Karpas-422 (cell line): ENCODE measurements around the gene MNX1. TPM values are rescaled to one million over a fixed set of nuclear protein-coding genes. Genes with fewer than 3 reads are reported as not detected.

Source experiments
- DNase-seq: peaks from one replicate; pipeline ENCODE4 v3.0.0-alpha.2; 2015
- H2AFZ ChIP-seq: fragments of 200-600 bp; sonication (generic); 2 replicates; pipeline ENCODE4 v1.6.1; 2014; ENCODE audit warnings: antibody characterized with exemption, low read length, mixed read lengths
- H3K27ac ChIP-seq: fragments of 200-600 bp; sonication (generic); 2 replicates; pipeline ENCODE4 v1.5.1; 2014; ENCODE audit warnings: mild to moderate bottlenecking, low read length, moderate library complexity
- H3K27me3 ChIP-seq: fragments of 200-600 bp; sonication (generic); 2 replicates; pipeline ENCODE4 v1.6.1; 2014; ENCODE audit warnings: low read length, mixed read lengths
- H3K36me3 ChIP-seq: fragments of 200-600 bp; sonication (generic); 2 replicates; pipeline ENCODE4 v1.6.1; 2014; ENCODE audit warnings: low read length, mixed read lengths; ENCODE audit not compliant: insufficient read depth
- H3K4me1 ChIP-seq: fragments of 200-600 bp; sonication (generic); 2 replicates; pipeline ENCODE4 v1.6.1; 2014; ENCODE audit warnings: mild to moderate bottlenecking, low read length, mixed read lengths
- H3K4me2 ChIP-seq: fragments of 200-600 bp; sonication (generic); 2 replicates; pipeline ENCODE4 v1.6.1; 2014; ENCODE audit warnings: low read length, low read depth, mild to moderate bottlenecking; ENCODE audit not compliant: poor library complexity, severe bottlenecking
- H3K4me3 ChIP-seq: fragments of 200-600 bp; sonication (generic); 2 replicates; pipeline ENCODE4 v1.5.1; 2014; ENCODE audit warnings: mild to moderate bottlenecking, antibody characterized with exemption, low read length, mixed read lengths
- H3K79me2 ChIP-seq: fragments of 200-600 bp; sonication (generic); 2 replicates; pipeline ENCODE4 v1.6.1; 2014; ENCODE audit warnings: mild to moderate bottlenecking, low read length, mixed read lengths
- H3K9ac ChIP-seq: fragments of 200-600 bp; sonication (generic); 2 replicates; pipeline ENCODE4 v1.6.0; 2014; ENCODE audit warnings: low read length
- H3K9me2 ChIP-seq: fragments of 200-600 bp; sonication (generic), shearing (Covaris generic); replicated peaks from 2 replicates; pipeline ENCODE4 v1.6.0; 2014; ENCODE audit warnings: mild to moderate bottlenecking, low read length, moderate library complexity; ENCODE audit not compliant: insufficient read depth
- H3K9me3 ChIP-seq: fragments of 300-700, 200-600 bp; sonication (generic); 2 replicates; pipeline ENCODE4 v1.6.1; 2014; ENCODE audit warnings: low read length, mixed read lengths
- H4K20me1 ChIP-seq: fragments of 200-600 bp; sonication (generic); 2 replicates; pipeline ENCODE4 v1.6.1; 2014; ENCODE audit warnings: mild to moderate bottlenecking, antibody characterized with exemption, low read length, low read depth; ENCODE audit not compliant: insufficient read depth
- total RNA-seq: library from RNA; depleted of rRNA; stranded (reverse); fragments of >200 nt; shearing (Covaris generic); gene quantifications from 2 replicates; pipeline ENCODE4 v1.2.3, GENCODE V29; 2014; ENCODE audit warnings: low replicate concordance

MNX1 gene
- total RNA-seq, 1 experiment from 2014 or later = 0.22 TPM

DNA sequence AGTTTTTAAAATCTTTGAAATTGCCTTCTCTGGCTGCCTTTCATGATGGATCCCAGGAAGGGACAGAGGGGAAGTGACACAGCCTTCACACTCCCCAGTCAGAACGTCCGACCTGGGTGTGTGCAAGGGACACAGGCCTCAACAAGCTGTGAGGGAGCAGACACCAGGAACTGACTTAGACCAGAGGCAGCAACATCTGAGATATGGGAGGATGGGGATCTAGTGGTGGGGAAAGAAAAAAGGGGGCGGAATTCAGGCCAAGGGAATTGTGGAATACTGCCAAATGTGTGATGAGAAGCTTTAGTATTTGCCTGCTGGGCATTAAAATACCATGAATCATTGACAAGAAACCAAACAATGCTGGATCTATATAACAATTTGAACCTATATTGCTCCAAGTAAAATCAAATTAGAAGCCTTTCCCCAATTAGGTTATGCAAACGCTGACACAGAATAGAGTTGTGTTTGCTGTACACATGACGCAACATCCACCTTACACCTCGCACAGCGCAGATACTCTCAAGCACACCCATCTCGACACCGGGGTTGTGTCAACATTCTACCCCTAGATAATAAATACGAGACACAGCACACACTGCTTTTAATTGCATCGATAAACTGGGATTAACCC is 17.2 kb upstream of the MNX1 start:
- H3K79me2 ChIP-seq = no peaks in the 10 kb centered on the region
- H3K9me3 ChIP-seq = no peaks in the 10 kb centered on the region
- no peaks in the 10 kb centered on the region for H3K27me3 ChIP-seq
- no peak overlapping the region for H3K4me3 ChIP-seq
- no peaks in the 10 kb centered on the region for H3K4me1 ChIP-seq
- H3K9ac ChIP-seq = no peak overlapping the region
- H2AFZ ChIP-seq = no peak overlapping the region
- no peak overlapping the region for H3K4me2 ChIP-seq
- H3K36me3 ChIP-seq = no peaks in the 10 kb centered on the region
- no peaks in the 10 kb centered on the region for H4K20me1 ChIP-seq
- H3K27ac ChIP-seq = no peak overlapping the region
- DNase-seq = no peak
- H3K9me2 ChIP-seq = no peaks in the 10 kb centered on the region

DNA sequence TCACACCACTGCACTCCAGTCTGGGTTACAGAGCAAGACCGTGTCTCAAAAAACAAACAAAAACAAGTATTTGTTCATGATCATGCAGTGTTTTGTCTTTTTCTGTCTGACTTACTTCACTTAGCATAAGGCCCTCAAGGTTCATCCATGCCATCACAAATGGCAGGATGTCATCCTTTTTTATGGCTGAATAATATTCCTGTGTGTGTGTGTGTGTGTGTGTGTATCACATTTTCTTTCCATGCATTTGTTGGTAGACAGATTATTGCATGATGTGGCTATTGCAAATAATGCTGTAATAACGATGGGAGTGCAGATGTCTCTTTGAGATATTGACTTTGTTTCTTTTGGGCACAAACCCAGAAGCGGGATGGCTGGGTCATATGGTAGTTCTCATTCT is 14.3 kb upstream of the MNX1 start:
- no peak overlapping the region for H3K9ac ChIP-seq
- no peaks in the 10 kb centered on the region for H3K27me3 ChIP-seq
- no peaks in the 10 kb centered on the region for H3K9me2 ChIP-seq
- no peak overlapping the region for H3K4me3 ChIP-seq
- H3K27ac ChIP-seq = no peak overlapping the region
- H3K9me3 ChIP-seq = no peaks in the 10 kb centered on the region
- no peaks in the 10 kb centered on the region for H4K20me1 ChIP-seq
- H3K4me1 ChIP-seq = no peaks in the 10 kb centered on the region
- H3K79me2 ChIP-seq = no peaks in the 10 kb centered on the region
- H3K4me2 ChIP-seq = no peak overlapping the region
- H3K36me3 ChIP-seq = no peaks in the 10 kb centered on the region
- DNase-seq = no peak
- no peak overlapping the region for H2AFZ ChIP-seq

DNA sequence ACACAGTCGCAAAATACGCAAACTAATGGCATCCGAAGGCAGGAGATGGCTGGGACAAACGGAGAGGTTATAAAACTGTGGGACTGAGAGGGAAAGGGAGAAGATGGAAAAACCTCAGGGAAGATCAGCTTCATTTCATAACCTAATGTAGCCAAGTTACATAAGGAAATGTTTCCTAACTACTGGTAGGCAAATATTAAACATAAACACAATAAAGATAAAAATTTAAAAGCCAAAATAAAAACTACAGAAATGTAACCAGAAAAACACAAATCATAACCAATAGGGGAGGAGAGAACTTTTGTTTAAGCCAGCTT is 13.1 kb upstream of the MNX1 start:
- Histone ChIP-seq H3K36me3 (no peaks in the 10 kb centered on the region), H3K27me3 (no peaks in the 10 kb centered on the region)

DNA sequence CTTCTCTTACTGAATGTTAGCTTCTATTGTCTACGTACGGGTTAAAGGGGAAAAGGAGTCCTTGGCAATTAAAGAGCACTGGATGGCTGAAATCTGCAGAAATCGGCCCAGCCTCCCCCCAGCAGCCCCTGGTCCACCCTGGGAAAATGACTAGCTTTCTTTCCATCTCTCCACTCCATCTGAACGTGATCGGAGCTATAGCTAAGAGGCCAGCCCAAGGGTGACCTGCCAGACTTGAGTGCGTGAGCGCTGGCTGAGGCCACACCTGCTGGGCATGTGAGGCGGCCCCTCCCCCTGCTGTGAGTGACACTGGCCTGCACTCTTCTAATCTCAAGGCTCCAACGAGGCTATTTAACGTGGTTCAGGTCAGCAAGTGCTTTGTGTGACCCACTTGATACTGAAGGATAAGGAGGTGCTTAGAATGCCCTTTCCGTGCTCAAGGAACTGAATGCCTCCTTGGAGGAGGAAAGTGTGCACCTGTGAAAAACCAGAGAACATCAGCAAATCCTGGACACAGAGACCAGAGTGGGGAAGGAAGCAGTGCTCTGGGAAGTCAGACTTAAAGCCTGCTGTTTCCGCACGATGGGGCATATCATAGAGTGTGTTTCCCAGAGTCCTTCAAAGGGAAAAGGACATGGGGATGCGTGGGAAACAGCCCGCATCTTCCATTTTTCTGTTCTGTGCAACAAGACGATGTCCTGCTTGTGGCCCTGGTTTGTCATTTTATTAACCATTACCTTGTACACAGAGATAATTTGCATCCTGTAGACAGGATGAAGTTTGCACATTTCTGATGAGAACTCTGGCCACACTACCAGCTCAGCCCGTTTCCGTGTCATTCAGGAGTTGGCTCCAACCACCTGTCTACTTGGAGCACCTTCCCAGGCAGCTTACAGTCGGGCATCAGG is 12.5 kb upstream of the MNX1 start:
- no peak for DNase-seq
- Histone ChIP-seq H3K27ac (no peak overlapping the region), H3K9me2 (no peaks in the 10 kb centered on the region), H2AFZ (no peak overlapping the region), H3K79me2 (no peaks in the 10 kb centered on the region), H3K4me1 (no peaks in the 10 kb centered on the region), H4K20me1 (no peaks in the 10 kb centered on the region), H3K36me3 (no peaks in the 10 kb centered on the region), H3K4me3 (no peak overlapping the region), H3K4me2 (no peak overlapping the region), H3K9me3 (no peaks in the 10 kb centered on the region), H3K27me3 (no peaks in the 10 kb centered on the region), H3K9ac (no peak overlapping the region)

More for the DNA sequence above, 13.1 kb upstream of the MNX1 start:
- Histone ChIP-seq H2AFZ (no peak overlapping the region), H3K9ac (no peak overlapping the region), H4K20me1 (no peaks in the 10 kb centered on the region), H3K27ac (no peak overlapping the region), H3K79me2 (no peaks in the 10 kb centered on the region), H3K4me1 (no peaks in the 10 kb centered on the region), H3K9me3 (no peaks in the 10 kb centered on the region), H3K4me3 (no peak overlapping the region), H3K9me2 (no peaks in the 10 kb centered on the region), H3K4me2 (no peak overlapping the region)
- no peak for DNase-seq

DNA sequence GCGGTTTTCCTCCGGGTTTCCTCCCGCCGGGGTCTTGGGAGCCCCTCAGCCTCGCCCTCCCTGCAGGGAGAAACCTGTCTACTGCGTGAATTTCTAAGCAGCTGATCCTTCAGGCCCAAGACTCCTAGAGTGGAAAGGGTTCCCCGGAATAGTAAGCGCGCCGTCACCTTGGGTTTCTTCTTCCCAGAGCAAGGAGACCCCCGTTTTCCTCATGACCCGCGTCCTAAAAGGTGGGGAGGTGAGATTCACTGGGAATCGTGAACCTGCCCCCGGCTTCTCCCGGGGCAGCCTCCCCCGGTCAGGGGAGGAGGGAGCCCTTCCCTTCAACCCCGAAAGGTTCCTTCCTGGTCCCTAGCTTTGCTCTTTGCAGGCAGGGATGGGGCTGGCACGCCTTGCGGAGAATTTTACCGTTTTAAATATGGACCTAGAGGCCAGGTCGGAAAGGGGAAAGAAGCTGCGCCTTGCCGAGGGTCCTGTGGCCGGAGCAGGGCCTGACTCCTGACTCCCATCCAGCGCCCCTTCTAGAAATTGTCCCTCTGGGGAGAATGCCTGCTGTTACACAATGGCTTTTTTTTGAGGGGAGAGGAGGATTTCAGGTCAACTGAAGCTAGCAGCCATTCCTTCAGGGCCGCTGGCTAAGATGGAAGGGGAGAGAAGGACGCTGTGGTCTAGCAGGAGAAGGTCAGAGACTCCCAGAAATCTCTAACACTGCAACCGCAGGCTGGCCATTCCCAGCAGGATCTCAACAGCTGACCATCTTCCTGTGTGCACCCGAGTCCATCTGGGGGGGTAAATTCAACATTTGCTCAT is 11.6 kb upstream of the MNX1 start:
- H3K27me3 ChIP-seq = no peaks in the 10 kb centered on the region
- no peak overlapping the region for H3K4me2 ChIP-seq
- H3K79me2 ChIP-seq = no peaks in the 10 kb centered on the region
- H3K9me3 ChIP-seq = no peaks in the 10 kb centered on the region
- H3K4me1 ChIP-seq = no peaks in the 10 kb centered on the region
- no peaks in the 10 kb centered on the region for H3K9me2 ChIP-seq
- H4K20me1 ChIP-seq = no peaks in the 10 kb centered on the region
- H3K4me3 ChIP-seq = no peak overlapping the region
- no peak overlapping the region for H3K27ac ChIP-seq
- no peak overlapping the region for H3K9ac ChIP-seq
- no peak overlapping the region for H2AFZ ChIP-seq
- no peak for DNase-seq
- H3K36me3 ChIP-seq = no peaks in the 10 kb centered on the region

DNA sequence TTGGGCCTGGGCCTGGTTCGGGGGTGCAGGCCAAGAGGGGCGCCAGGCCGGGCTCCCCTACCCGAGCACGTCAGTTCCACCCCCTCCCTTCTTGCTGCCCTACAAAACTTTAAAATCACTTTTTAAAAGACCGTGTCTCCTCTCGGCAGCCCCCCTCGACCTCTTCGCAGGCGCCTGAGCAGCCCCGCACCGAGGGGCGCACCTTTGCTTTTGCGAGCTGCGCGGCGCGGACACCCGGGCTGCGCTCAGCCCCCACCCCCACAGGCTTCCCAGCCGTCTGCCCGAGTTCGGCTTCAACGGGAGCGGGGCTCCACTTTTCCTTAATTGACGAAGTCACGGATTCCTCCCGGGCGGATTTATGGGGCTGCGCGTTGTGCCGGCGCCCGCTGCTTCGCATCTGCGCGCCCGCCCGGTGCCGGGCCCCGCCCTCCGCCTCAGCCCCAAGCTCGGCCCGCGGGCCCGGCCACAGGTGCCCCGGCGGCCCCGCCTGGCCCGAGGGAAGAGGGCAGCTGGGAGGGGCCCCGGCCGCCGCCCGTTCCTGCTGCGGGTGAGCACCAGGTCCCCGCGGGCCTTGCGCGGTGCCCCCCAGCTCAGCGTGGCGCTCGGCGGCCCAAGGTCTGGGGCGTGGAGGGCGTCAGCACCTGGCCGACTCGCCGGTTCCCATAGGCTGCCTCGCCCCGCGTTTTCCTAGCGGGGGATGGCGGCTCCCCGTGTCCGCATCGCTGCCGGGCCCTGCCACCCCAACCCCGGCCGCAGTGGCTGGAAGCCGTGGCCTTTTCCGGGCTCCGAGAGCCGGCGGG is 10.8 kb upstream of the MNX1 start:
- Histone ChIP-seq H3K36me3 (no peaks in the 10 kb centered on the region), H3K9me2 (no peaks in the 10 kb centered on the region), H3K4me3 (no peak overlapping the region), H3K9me3 (no peaks in the 10 kb centered on the region), H3K27me3 (no peaks in the 10 kb centered on the region), H3K4me2 (no peak overlapping the region), H3K79me2 (no peaks in the 10 kb centered on the region), H3K27ac (no peak overlapping the region), H3K9ac (no peak overlapping the region), H3K4me1 (no peaks in the 10 kb centered on the region), H2AFZ (no peak overlapping the region), H4K20me1 (no peaks in the 10 kb centered on the region)
- DNase-seq = no peak

DNA sequence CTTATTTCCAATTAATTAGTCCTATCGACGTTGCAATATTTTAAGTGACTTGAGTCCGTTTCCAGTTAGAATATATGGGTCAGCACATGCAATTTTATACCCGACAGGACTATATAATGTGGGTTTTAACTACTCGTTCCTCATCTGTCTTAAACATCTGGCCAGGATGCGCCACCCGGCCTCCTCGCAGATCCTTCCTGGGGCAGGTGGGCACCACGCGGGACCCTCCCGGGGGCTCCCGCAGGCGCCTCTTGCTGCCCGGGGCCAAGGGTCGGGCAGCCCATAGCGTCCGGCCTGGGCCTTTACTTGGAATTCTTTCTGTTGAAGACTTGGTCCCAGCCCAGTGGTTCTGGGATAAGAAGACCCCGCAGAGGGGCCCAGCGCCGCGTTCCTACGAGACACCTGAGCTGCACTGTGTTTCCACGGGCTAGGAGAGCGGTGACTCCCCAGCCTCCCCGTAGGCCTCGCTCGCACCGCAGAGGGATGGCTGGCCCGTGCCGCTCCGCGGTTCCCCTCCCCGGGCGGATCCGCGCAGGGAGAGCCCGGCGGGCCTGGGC is 10.1 kb upstream of the MNX1 start:
- H3K4me3 ChIP-seq = no peak overlapping the region
- no peak overlapping the region for H3K27ac ChIP-seq
- no peaks in the 10 kb centered on the region for H4K20me1 ChIP-seq
- H3K4me1 ChIP-seq = peaks cover under 1% of the 10 kb centered on the region; the same call in 1 of the 2 replicates
- no peak for DNase-seq
- H3K9ac ChIP-seq = no peak overlapping the region
- H3K27me3 ChIP-seq = no peaks in the 10 kb centered on the region
- H3K9me3 ChIP-seq = no peaks in the 10 kb centered on the region
- H3K9me2 ChIP-seq = no peaks in the 10 kb centered on the region
- no peak overlapping the region for H2AFZ ChIP-seq
- no peaks in the 10 kb centered on the region for H3K79me2 ChIP-seq
- no peak overlapping the region for H3K4me2 ChIP-seq
- H3K36me3 ChIP-seq = no peaks in the 10 kb centered on the region
